GM20000 (cell line): Measurements from ENCODE around the gene MME.

Experiments used
- DNase-seq: peaks from one replicate; pipeline ENCODE4 v3.0.0; 2012; ENCODE audit warnings: low spot score
- TF ChIP-seq, protein P1 (sequence below): IDR thresholded peaks from 2 replicates; pipeline ENCODE4 v1.5.1; 2012; ENCODE audit warnings: mild to moderate bottlenecking, control low read depth; ENCODE audit errors: extremely low read depth, missing control alignments

MME gene

DNA sequence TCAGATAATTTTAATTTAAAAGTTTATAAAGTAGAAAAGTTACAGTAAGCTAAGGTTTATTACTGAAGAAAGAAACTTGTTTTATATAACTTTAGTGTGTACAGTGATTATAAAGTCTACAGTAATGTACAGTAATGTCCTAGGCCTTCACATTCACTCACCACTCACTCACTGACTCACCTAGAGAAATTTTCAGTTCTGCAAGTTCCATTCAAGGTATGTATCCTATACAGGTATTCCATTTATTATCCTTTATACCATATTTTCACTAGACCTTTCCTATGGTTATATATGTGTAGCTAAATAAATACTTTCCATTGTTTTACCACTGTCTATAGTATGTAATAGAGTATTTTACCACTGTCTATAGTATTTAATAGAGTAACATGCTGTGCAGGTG lies 33.2 kb upstream of the MME start:
- no peak for DNase-seq
- TF ChIP-seq, protein P1, sequence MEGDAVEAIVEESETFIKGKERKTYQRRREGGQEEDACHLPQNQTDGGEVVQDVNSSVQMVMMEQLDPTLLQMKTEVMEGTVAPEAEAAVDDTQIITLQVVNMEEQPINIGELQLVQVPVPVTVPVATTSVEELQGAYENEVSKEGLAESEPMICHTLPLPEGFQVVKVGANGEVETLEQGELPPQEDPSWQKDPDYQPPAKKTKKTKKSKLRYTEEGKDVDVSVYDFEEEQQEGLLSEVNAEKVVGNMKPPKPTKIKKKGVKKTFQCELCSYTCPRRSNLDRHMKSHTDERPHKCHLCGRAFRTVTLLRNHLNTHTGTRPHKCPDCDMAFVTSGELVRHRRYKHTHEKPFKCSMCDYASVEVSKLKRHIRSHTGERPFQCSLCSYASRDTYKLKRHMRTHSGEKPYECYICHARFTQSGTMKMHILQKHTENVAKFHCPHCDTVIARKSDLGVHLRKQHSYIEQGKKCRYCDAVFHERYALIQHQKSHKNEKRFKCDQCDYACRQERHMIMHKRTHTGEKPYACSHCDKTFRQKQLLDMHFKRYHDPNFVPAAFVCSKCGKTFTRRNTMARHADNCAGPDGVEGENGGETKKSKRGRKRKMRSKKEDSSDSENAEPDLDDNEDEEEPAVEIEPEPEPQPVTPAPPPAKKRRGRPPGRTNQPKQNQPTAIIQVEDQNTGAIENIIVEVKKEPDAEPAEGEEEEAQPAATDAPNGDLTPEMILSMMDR: no peak

DNA sequence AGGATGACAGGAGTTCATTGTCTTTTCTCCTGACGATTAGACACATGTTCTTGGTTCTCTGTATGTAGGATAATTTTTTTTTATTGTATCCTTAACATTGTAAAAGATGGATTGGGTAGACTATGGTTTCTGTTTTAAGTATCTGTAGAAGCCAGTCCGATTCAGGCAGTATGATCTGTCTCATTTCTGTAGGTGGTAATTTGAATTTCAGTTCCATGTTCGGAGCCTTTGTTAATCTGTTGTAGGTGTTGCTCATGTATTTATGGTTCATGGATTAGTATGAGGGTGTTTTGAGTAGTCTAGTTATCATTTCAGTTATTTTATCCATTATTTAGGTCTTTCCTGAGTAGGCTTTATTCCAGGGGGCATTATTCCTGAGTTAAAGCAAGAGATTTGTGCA lies 32.4 kb upstream of the MME start:
- TF ChIP-seq, protein P1: no peak
- no peak for DNase-seq

DNA sequence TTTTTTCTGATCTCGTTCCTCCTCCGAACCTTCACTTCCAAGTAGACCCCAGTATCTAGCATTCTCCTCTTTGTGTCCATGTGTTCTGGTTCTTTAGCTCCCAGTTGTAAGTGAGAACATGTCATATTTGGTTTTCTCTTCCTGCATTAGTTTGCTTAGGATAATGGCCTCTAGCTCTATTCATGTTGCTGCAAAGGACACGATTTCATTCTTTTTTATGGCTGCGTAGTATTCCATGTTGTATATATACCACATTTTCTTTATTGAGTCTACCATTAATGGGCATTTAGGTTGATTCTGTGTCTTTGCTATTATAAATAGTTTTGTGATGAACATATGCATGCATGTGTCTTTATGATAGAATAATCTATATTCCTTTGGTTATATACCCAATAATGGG lies 30.2 kb upstream of the MME start:
- DNase-seq: no peak
- TF ChIP-seq, protein P1: no peak

DNA sequence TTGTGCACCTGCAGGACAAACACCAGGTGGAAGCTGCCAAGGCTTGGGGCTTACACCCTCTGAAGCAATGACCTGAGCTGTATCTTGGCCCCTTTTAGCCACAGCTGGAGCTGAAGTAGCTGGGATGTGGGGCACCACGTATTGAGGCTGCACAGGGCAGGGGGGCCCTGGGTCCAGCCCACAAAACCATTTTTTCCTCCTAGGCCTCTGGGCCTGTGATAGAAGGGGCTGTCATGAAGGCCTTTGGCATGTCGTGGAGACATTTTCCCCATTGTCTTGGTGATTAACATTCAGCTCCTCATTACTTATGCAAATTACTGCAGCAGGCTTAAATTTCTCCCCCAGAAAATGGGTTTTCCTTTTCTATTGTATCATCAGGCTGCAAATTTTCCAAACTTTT lies 27.6 kb upstream of the MME start:
- DNase-seq: no peak
- TF ChIP-seq, protein P1: no peak

DNA sequence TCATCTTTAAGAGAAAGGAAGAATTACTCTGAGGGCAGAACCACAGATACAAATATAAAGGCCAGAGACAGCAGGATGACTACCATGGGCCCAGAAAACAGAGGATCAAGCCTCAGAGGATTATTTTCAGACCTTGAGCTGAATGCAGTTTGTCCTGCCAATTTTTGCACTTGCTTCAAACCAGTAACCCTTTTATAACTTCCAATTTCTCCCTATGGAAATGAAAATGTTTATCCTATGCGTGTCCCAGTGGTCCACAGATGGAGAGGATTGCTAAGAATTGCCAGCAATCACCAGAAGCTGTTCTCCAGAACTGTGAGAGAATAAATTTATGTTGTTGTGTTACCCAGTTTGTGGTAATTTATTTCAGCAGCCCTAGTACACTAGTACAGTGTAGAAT lies 26.4 kb upstream of the MME start:
- TF ChIP-seq, protein P1: no peak

DNA sequence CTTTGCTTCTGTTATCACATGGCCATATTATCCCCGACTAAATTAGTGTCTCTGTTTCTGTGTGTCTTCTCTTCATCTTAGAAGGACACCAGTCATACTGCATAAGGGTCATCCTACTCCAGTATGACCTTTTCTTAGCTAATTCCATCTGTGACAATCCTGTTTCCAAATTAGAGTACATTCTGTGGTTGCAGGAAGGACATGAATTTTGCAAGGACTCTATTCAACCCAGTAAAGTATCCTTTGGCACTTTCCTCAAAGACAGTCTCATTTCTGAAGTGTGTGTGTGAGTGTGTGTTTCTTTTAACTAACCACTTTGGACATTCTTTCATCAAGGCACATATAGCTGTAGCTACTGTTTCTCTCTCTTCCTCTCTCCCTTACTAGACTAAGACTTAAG lies 15.2 kb upstream of the MME start:
- TF ChIP-seq, protein P1: no peak
- DNase-seq: no peak

More for the DNA sequence above, 26.4 kb upstream of the MME start:
- no peak for DNase-seq

DNA sequence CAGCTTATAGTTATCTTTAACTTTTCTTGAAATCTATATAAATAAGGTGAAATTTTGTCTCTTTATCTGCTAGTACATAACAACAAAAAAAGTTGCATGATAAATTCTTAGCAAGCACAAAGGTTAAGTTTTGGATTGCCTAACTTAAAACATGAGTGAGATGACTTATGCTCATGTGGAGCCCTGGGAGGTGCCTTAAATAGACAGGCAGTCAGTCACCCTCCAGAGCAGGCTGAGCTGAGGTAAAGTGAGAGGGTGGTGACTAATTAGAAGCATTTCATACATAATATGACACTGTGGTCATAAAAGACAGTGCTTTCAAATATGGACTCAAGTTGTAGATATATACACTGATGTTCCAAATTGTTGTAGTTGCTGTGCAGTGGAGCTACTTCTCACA lies 14.6 kb upstream of the MME start:
- DNase-seq: no peak
- TF ChIP-seq, protein P1: no peak
